ENCODE results near the gene GAB2.

Gene GAB2

GRCh38 chr11:78457448-78457847 is 39.8 kb upstream of the GAB2 start:
- no peak for TF ChIP-seq CTCF (IDR thresholded peaks at IDR 0.05; ENCODE audit: low read depth, low read length, missing control alignments)
- no peak overlapping the region for H3K4me3 ChIP-seq (ENCODE audit: low read depth, low read length)
- DNase-seq (ENCODE audit: low read depth), result no peak

GRCh38 chr11:78453140-78453935 is 35.7 kb upstream of the GAB2 start:
- no peak overlapping the region for H3K4me3 ChIP-seq (ENCODE audit: low read depth, low read length)
- TF ChIP-seq CTCF (IDR thresholded peaks at IDR 0.05; ENCODE audit: low read depth, low read length, missing control alignments), result no peak
- no peak for DNase-seq (ENCODE audit: low read depth)

GRCh38 chr11:78451371-78452150 is 33.9 kb upstream of the GAB2 start:
- no peak for DNase-seq (ENCODE audit: low read depth)
- no peak for TF ChIP-seq CTCF (IDR thresholded peaks at IDR 0.05; ENCODE audit: low read depth, low read length, missing control alignments)
- H3K4me3 ChIP-seq (ENCODE audit: low read depth, low read length), result no peak overlapping the region

- H3K4me3 ChIP-seq (ENCODE audit: low read depth, low read length), result no peak overlapping the region
- DNase-seq (ENCODE audit: low read depth), result no peak
- TF ChIP-seq CTCF (IDR thresholded peaks at IDR 0.05; ENCODE audit: low read depth, low read length, missing control alignments), result no peak
These were observed 33.2 kb upstream of the GAB2 start for GRCh38 chr11:78450866-78451265.

- DNase-seq (ENCODE audit: low read depth), result no peak
- no peak overlapping the region for H3K4me3 ChIP-seq (ENCODE audit: low read depth, low read length)
- no peak for TF ChIP-seq CTCF (IDR thresholded peaks at IDR 0.05; ENCODE audit: low read depth, low read length, missing control alignments)
These were observed 32.2 kb upstream of the GAB2 start for GRCh38 chr11:78449866-78450265.

- no peak for TF ChIP-seq CTCF (IDR thresholded peaks at IDR 0.05; ENCODE audit: low read depth, low read length, missing control alignments)
- DNase-seq (ENCODE audit: low read depth), result no peak
- no peak overlapping the region for H3K4me3 ChIP-seq (ENCODE audit: low read depth, low read length)
These were observed 28.6 kb upstream of the GAB2 start for GRCh38 chr11:78446210-78446609.
